HEK293 (cell line): Measurements from ENCODE around the gene CYBRD1.

ENCODE experiments used
- CTCF ChIA-PET: fragments of 350-600 bp; formaldehyde crosslinking; extraction: SDS; loops from one replicate; lab custom pipeline; 2021; ENCODE audit warnings: antibody characterized with exemption; lab: Yijun Ruan, JAX
- POLR2A ChIA-PET: fragments of 300-600 bp; formaldehyde crosslinking; extraction: SDS; loops from one replicate; lab custom pipeline; 2020; ENCODE audit warnings: antibody characterized with exemption, inconsistent platforms; lab: Yijun Ruan, JAX
- H3K27ac ChIP-seq: fragments of 200-500 bp; sonication (Bioruptor generic); 2 replicates; pipeline ENCODE4 v1.5.1; 2014; ENCODE audit warnings: low read depth, low read length, control low read depth, inconsistent platforms; ENCODE audit errors: extremely low read depth
- H3K36me3 ChIP-seq, 2 experiments: fragments of 200-500 bp in 1 of 2; sonication (Bioruptor generic) in 1 of 2; 1 replicate in 1 of 2; 2 replicates in 1 of 2; pipeline ENCODE4 v1.5.1; 2014 to 2017; ENCODE audit warnings: inconsistent platforms in 2 of 2, low read length in 2 of 2; ENCODE audit not compliant: control insufficient read depth in 2 of 2, insufficient read depth in 1 of 2
- H3K4me1 ChIP-seq: fragments of 200-500 bp; sonication (Bioruptor generic); 2 replicates; pipeline ENCODE4 v1.5.1; 2014; ENCODE audit warnings: mild to moderate bottlenecking, low read length, inconsistent platforms; ENCODE audit not compliant: control insufficient read depth, insufficient read depth
- H3K4me3 ChIP-seq: 2 replicates; pipeline ENCODE4 v1.5.1; 2011; ENCODE audit warnings: low read depth, mild to moderate bottlenecking, control low read depth, low read length, moderate library complexity
- H3K9me3 ChIP-seq: fragments of 200-500 bp; sonication (Bioruptor generic); 2 replicates; pipeline ENCODE4 v1.5.1; 2014; ENCODE audit warnings: low read depth, low read length, inconsistent platforms; ENCODE audit not compliant: control insufficient read depth, insufficient read depth
- ATF2 ChIP-seq: fragments of 450-650 bp; formaldehyde crosslinking; IDR thresholded peaks from 2 replicates; pipeline ENCODE4 v1.5.1; 2016; ENCODE audit warnings: missing biosample characterization, missing genetic modification characterization, low read depth
- OVOL3 ChIP-seq: fragments of 450-650 bp; formaldehyde crosslinking; IDR thresholded peaks from 2 replicates; pipeline ENCODE4 v1.5.1; 2016; ENCODE audit warnings: missing biosample characterization, missing genetic modification characterization
- PRDM4 ChIP-seq: fragments of 450-650 bp; formaldehyde crosslinking; IDR thresholded peaks from 2 replicates; pipeline ENCODE4 v1.5.1; 2017; ENCODE audit warnings: missing biosample characterization, missing genetic modification characterization
- PRDM6 ChIP-seq: fragments of 450-650 bp; formaldehyde crosslinking; IDR thresholded peaks from 2 replicates; pipeline ENCODE4 v1.5.1; 2017; ENCODE audit warnings: missing biosample characterization, missing genetic modification characterization
- TCF7L2 ChIP-seq: IDR thresholded peaks from 2 replicates; pipeline ENCODE4 v1.6.1; 2011; ENCODE audit warnings: low read depth, mild to moderate bottlenecking, inconsistent platforms, low read length, moderate library complexity, borderline replicate concordance
- ZFP37 ChIP-seq: fragments of 450-650 bp; formaldehyde crosslinking; IDR thresholded peaks from 2 replicates; pipeline ENCODE4 v1.5.1; 2016; ENCODE audit warnings: missing biosample characterization, missing genetic modification characterization
- ZNF155 ChIP-seq: fragments of 450-650 bp; formaldehyde crosslinking; IDR thresholded peaks from 2 replicates; pipeline ENCODE4 v1.5.1; 2016; ENCODE audit warnings: missing biosample characterization, missing genetic modification characterization
- ZNF16 ChIP-seq: fragments of 450-650 bp; formaldehyde crosslinking; IDR thresholded peaks from 2 replicates; pipeline ENCODE4 v1.5.1; 2016; ENCODE audit warnings: low read depth, missing biosample characterization, missing genetic modification characterization
- ZNF169 ChIP-seq: fragments of 450-650 bp; formaldehyde crosslinking; IDR thresholded peaks from 2 replicates; pipeline ENCODE4 v1.5.1; 2016; ENCODE audit warnings: missing biosample characterization, missing genetic modification characterization
- ZNF266 ChIP-seq: fragments of 450-650 bp; formaldehyde crosslinking; IDR thresholded peaks from 2 replicates; pipeline ENCODE4 v1.5.1; 2016; ENCODE audit warnings: missing biosample characterization, missing genetic modification characterization, low read depth
- ZNF302 ChIP-seq: fragments of 450-650 bp; formaldehyde crosslinking; IDR thresholded peaks from 2 replicates; pipeline ENCODE4 v1.5.1; 2016; ENCODE audit warnings: missing biosample characterization, missing genetic modification characterization, low read depth
- ZNF394 ChIP-seq: fragments of 450-650 bp; formaldehyde crosslinking; IDR thresholded peaks from 2 replicates; pipeline ENCODE4 v1.5.1; 2016; ENCODE audit warnings: missing biosample characterization, missing genetic modification characterization, mild to moderate bottlenecking, moderate library complexity, borderline replicate concordance
- ZNF433 ChIP-seq: fragments of 450-650 bp; formaldehyde crosslinking; IDR thresholded peaks from 2 replicates; pipeline ENCODE4 v1.5.1; 2016; ENCODE audit warnings: missing biosample characterization, missing genetic modification characterization, low read depth
- ZNF501 ChIP-seq: fragments of 450-650 bp; formaldehyde crosslinking; IDR thresholded peaks from 2 replicates; pipeline ENCODE4 v1.5.1; 2016; ENCODE audit warnings: missing biosample characterization, missing genetic modification characterization
- ZNF513 ChIP-seq: fragments of 450-650 bp; IDR thresholded peaks from 2 replicates; pipeline ENCODE4 v1.5.1; 2018; ENCODE audit warnings: missing biosample characterization, missing genetic modification characterization
- ZNF558 ChIP-seq: fragments of 450-650 bp; formaldehyde crosslinking; IDR thresholded peaks from 2 replicates; pipeline ENCODE4 v1.5.1; 2016; ENCODE audit warnings: missing biosample characterization, missing genetic modification characterization
- ZNF596 ChIP-seq: fragments of 450-650 bp; IDR thresholded peaks from 2 replicates; pipeline ENCODE4 v1.5.0; 2018; ENCODE audit warnings: missing biosample characterization, mild to moderate bottlenecking, missing genetic modification characterization, moderate library complexity
- ZNF600 ChIP-seq: fragments of 450-650 bp; formaldehyde crosslinking; IDR thresholded peaks from 2 replicates; pipeline ENCODE4 v1.5.1; 2016; ENCODE audit warnings: missing biosample characterization, missing genetic modification characterization
- ZNF658 ChIP-seq: fragments of 450-650 bp; formaldehyde crosslinking; IDR thresholded peaks from 2 replicates; pipeline ENCODE4; 2016; ENCODE audit warnings: missing biosample characterization, missing genetic modification characterization

Gene CYBRD1

GRCh38 chr2:171513719-171514160 lies 8.5 kb upstream of the CYBRD1 start:
- ChIA-PET CTCF (interaction anchor here (0.6 kb wide), 1 partner anchor 100 kb away, joined by 3 read pairs; no protein-coding TSS in a partner anchor), POLR2A (no interaction called here)
- no peaks in the 10 kb centered on the region for H3K36me3 ChIP-seq
- no peak overlapping the region for H3K4me3 ChIP-seq
- H3K9me3 ChIP-seq = no peaks in the 10 kb centered on the region
- TF ChIP-seq ZNF558 (tag by site-specific recombination) (no peak), ZNF266 (no peak), ZNF600 (tag by site-specific recombination) (no peak), ATF2 (tag by site-specific recombination) (no peak)
- H3K27ac ChIP-seq = no peak overlapping the region
- H3K4me1 ChIP-seq = no peaks in the 10 kb centered on the region

GRCh38 chr2:171514908-171515582 lies 7.2 kb upstream of the CYBRD1 start:
- POLR2A ChIA-PET = no interaction called here
- TF ChIP-seq PRDM4 (tag by site-specific recombination) (no peak), ZNF155 (tag by site-specific recombination) (no peak), ZFP37 (tag by site-specific recombination) (no peak), ZNF16 (tag by site-specific recombination) (no peak), ZNF433 (tag by site-specific recombination) (no peak), ZNF513 (tag by site-specific recombination) (no peak), ZNF501 (tag by site-specific recombination) (no peak), OVOL3 (tag by site-specific recombination) (no peak), PRDM6 (no peak), TCF7L2 (no peak), ZNF596 (tag by site-specific recombination) (no peak), ZNF169 (tag by site-specific recombination) (no peak), ZNF302 (tag by site-specific recombination) (no peak), ZNF394 (tag by site-specific recombination) (no peak), ZNF658 (no peak)
- Histone ChIP-seq H3K9me3 (no peaks in the 10 kb centered on the region), H3K36me3 (no peaks in the 10 kb centered on the region), H3K4me3 (no peak overlapping the region), H3K4me1 (no peaks in the 10 kb centered on the region), H3K27ac (no peak overlapping the region)
- CTCF ChIA-PET = interaction anchor here (0.6 to 1.5 kb wide), 2 partner anchors 16 to 1107 kb away, joined by 3 to 5 read pairs; no protein-coding TSS in a partner anchor
